Sigmoid colon (tissue), 4 donors: Measurements from ENCODE around the gene RABGGTA.

Experiments
- EP300 ChIP-seq, 4 donors: sonication (generic); formaldehyde crosslinking; IDR thresholded peaks; one replicate each; pipeline ENCODE4 v1.6.1; 2017; ENCODE audit warnings: antibody characterized with exemption in 4 of 4
- POLR2A ChIP-seq, 2 donors: fragments of 450-650 bp; IDR thresholded peaks; one replicate each; pipeline ENCODE4 v1.6.1; 2016; ENCODE audit warnings: antibody characterized with exemption in 2 of 2, mild to moderate bottlenecking in 2 of 2, moderate library complexity in 2 of 2
- POLR2AphosphoS5 ChIP-seq, 4 donors: sonication (generic); formaldehyde crosslinking; IDR thresholded peaks; one replicate each; pipeline ENCODE4 v1.6.1; 2017; ENCODE audit warnings: antibody characterized with exemption in 4 of 4
- TF ChIP-seq, protein P1 (sequence below), 4 experiments: fragments of 450-650 bp in 3 of 4; fragments of 200-600 bp in 1 of 4; IDR thresholded peaks; one replicate each; pipeline ENCODE4 v1.5.1; 2016 to 2019; ENCODE audit warnings: antibody characterized with exemption in 4 of 4, mild to moderate bottlenecking in 3 of 4, moderate library complexity in 2 of 4

DNA sequence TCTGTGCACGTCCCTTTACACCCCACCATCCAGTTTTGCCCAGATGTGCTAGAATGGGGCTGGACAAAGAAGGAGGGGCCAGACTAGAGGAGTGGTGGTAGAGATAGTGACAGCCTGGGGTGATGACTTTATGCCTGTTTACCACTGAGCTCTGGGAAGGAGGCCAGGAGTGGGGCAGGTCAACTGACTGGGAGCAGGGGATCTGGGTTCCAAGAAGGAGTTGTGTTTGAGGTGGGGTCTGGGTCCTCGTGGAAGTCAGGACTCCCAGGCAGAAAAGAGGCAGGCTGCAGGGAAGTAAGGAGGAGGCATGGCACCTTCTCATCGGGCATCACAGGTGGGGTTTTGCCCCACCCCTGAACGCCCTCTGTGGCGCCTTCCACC lies 38.9 kb upstream of the RABGGTA start:
- TF ChIP-seq, protein P1, sequence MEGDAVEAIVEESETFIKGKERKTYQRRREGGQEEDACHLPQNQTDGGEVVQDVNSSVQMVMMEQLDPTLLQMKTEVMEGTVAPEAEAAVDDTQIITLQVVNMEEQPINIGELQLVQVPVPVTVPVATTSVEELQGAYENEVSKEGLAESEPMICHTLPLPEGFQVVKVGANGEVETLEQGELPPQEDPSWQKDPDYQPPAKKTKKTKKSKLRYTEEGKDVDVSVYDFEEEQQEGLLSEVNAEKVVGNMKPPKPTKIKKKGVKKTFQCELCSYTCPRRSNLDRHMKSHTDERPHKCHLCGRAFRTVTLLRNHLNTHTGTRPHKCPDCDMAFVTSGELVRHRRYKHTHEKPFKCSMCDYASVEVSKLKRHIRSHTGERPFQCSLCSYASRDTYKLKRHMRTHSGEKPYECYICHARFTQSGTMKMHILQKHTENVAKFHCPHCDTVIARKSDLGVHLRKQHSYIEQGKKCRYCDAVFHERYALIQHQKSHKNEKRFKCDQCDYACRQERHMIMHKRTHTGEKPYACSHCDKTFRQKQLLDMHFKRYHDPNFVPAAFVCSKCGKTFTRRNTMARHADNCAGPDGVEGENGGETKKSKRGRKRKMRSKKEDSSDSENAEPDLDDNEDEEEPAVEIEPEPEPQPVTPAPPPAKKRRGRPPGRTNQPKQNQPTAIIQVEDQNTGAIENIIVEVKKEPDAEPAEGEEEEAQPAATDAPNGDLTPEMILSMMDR (IDR thresholded peaks at IDR 0.05) = no peak
- no peak for TF ChIP-seq POLR2AphosphoS5 (IDR thresholded peaks at IDR 0.05)
- TF ChIP-seq POLR2A (IDR thresholded peaks at IDR 0.05) = no peak
- no peak for TF ChIP-seq EP300 (IDR thresholded peaks at IDR 0.05)
